ENCODE results near the gene TRMT5. TPM values are rescaled to one million over a fixed set of nuclear protein-coding genes. Genes with fewer than 3 reads are reported as not detected.

Gene TRMT5
- total RNA-seq, 1 donor from 2014 or later, result 15.0 TPM

DNA sequence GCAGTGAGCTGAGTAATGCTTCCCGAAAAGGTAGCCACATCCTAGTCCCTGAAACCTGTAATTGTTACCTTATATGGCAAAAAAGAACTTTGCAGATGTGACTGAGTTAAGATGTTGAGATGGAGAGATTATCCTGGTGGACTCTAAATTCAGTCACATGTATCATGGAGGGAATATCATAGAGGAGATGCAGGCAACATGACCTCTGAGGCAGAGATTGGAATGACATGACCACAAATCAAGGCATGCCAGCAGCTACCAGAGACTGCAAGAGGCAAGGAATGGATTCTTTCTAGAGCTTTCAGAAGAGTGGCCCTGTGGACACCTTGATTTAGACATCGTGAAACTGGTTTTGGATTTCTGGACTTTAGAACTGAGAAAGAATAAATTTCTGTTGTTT, 18.7 kb upstream of the TRMT5 start:
- H3K4me3 Mint-ChIP-seq, result no peak overlapping the region
- TF ChIP-seq, protein P1, sequence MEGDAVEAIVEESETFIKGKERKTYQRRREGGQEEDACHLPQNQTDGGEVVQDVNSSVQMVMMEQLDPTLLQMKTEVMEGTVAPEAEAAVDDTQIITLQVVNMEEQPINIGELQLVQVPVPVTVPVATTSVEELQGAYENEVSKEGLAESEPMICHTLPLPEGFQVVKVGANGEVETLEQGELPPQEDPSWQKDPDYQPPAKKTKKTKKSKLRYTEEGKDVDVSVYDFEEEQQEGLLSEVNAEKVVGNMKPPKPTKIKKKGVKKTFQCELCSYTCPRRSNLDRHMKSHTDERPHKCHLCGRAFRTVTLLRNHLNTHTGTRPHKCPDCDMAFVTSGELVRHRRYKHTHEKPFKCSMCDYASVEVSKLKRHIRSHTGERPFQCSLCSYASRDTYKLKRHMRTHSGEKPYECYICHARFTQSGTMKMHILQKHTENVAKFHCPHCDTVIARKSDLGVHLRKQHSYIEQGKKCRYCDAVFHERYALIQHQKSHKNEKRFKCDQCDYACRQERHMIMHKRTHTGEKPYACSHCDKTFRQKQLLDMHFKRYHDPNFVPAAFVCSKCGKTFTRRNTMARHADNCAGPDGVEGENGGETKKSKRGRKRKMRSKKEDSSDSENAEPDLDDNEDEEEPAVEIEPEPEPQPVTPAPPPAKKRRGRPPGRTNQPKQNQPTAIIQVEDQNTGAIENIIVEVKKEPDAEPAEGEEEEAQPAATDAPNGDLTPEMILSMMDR (IDR thresholded peaks at IDR 0.05; ENCODE audit: unreplicated experiment), result no peak
- peaks cover 16% of the 10 kb centered on the region for H3K36me3 Mint-ChIP-seq
- DNase-seq (ENCODE audit: low spot score in 2 of 2, unreplicated experiment in 2 of 2), result no peak
- no peaks in the 10 kb centered on the region for H3K27me3 Mint-ChIP-seq (ENCODE audit: low read depth)
- H3K9me3 Mint-ChIP-seq, result peaks cover 17% of the 10 kb centered on the region
- H3K27ac Mint-ChIP-seq, result no peak overlapping the region
- no peaks in the 10 kb centered on the region for H3K4me1 Mint-ChIP-seq

- H3K27me3 Mint-ChIP-seq (ENCODE audit: low read depth), result no peaks in the 10 kb centered on the region
- H3K27ac Mint-ChIP-seq, result no peak overlapping the region
- H3K4me3 Mint-ChIP-seq, result no peak overlapping the region
- peaks cover 16% of the 10 kb centered on the region for H3K36me3 Mint-ChIP-seq
- DNase-seq (ENCODE audit: low spot score in 2 of 2, unreplicated experiment in 2 of 2), result no peak
- no peaks in the 10 kb centered on the region for H3K4me1 Mint-ChIP-seq
- peaks cover 14% of the 10 kb centered on the region for H3K9me3 Mint-ChIP-seq
- TF ChIP-seq, protein P1 (IDR thresholded peaks at IDR 0.05; ENCODE audit: unreplicated experiment), result no peak
Observed at GRCh38 chr14:60998617-60999016, 17.7 kb upstream of the TRMT5 start.

DNA sequence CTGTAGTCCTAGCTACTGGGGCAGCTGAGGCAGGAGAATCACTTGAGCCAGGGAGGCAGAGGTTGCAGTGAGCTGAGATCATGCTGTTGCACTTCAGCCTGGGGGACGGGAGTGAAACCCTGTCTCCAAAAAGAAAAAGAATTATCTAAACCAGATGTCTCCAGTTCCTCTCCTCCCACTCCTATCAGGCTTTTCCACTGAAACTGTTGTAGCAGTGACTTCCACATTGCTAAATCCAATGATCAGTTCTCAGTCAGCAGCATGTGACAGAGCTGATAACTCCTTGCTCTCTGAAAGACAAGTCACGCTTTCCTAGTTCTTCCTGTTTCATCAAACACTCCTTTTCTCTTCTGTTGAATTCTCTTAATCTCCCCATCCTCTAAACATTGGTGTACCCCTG, 8.7 kb upstream of the TRMT5 start:
- no peak overlapping the region for H3K27ac Mint-ChIP-seq
- H3K4me1 Mint-ChIP-seq, result no peaks in the 10 kb centered on the region
- no peaks in the 10 kb centered on the region for H3K27me3 Mint-ChIP-seq (ENCODE audit: low read depth)
- H3K36me3 Mint-ChIP-seq, result peaks cover 1% of the 10 kb centered on the region
- H3K9me3 Mint-ChIP-seq, result no peaks in the 10 kb centered on the region
- no peak for DNase-seq (ENCODE audit: low spot score in 2 of 2, unreplicated experiment in 2 of 2)
- TF ChIP-seq, protein P1 (IDR thresholded peaks at IDR 0.05; ENCODE audit: unreplicated experiment), result no peak
- H3K4me3 Mint-ChIP-seq, result no peak overlapping the region

DNA sequence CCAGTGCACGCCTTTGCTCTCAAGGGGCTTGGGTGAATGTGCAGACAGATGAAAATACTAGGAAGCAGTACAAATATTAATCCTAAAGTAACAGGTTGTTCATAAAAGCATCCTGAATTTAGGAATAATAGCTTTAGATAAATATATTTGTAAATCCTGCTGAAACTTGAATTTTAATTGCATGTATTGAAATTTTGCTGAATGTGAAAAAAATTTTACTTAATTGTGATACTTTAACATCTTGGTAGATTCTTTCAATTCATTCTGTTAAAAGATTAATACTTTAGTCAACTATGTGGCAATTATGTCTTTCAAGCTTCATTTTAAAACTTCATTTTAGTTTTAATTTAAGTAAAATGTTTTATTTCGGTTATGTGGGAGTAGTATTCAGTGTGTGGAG, 5.6 kb upstream of the TRMT5 start:
- Mint-ChIP-seq H3K4me3 (no peak overlapping the region), H3K27ac (no peak overlapping the region), H3K4me1 (peaks cover 1% of the 10 kb centered on the region)

DNA sequence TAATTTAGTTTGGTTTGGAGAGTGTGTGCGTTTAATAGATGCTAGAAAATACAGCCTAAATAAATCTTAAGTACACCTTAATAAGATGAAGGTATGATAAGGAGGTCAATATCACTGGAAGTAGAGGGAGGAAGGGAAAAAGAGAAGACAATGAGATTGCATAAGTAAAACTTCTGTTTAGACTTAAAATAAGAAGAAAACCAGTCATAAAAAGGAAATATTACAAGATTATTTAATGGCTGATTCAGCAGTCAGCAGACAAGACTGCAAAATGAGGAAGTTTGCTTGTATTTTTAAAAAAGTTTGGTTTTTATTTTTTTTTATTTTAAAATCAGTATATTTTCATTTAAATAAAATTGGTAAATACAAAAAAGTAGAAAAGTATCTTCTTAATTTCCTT, 3.3 kb upstream of the TRMT5 start:
- no peaks in the 10 kb centered on the region for H3K27me3 Mint-ChIP-seq (ENCODE audit: low read depth)
- TF ChIP-seq, protein P1 (IDR thresholded peaks at IDR 0.05; ENCODE audit: unreplicated experiment), result no peak
- peaks cover 1% of the 10 kb centered on the region for H3K4me1 Mint-ChIP-seq
- no peak for DNase-seq (ENCODE audit: low spot score in 2 of 2, unreplicated experiment in 2 of 2)
- no peak overlapping the region for H3K27ac Mint-ChIP-seq
- H3K36me3 Mint-ChIP-seq, result peaks cover 1% of the 10 kb centered on the region
- no peak overlapping the region for H3K4me3 Mint-ChIP-seq
- no peaks in the 10 kb centered on the region for H3K9me3 Mint-ChIP-seq

More for the DNA sequence above, 5.6 kb upstream of the TRMT5 start:
- Mint-ChIP-seq H3K27me3 (ENCODE audit: low read depth) (no peaks in the 10 kb centered on the region), H3K36me3 (peaks cover 1% of the 10 kb centered on the region), H3K9me3 (no peaks in the 10 kb centered on the region)
- TF ChIP-seq, protein P1 (IDR thresholded peaks at IDR 0.05; ENCODE audit: unreplicated experiment), result no peak
- DNase-seq (ENCODE audit: low spot score in 2 of 2, unreplicated experiment in 2 of 2), result no peak
